ENCODE results near the gene KIR3DL2. TPM values are rescaled to one million over a fixed set of nuclear protein-coding genes. Genes with fewer than 3 reads are reported as not detected.
"Not testable (repeated sequence)": the region's sequence is repeated elsewhere in the genome, so short reads cannot be mapped to it uniquely, and the experiment has no call there.

KIR3DL2 gene
- polyA plus RNA-seq, 6 donors from 2014 or later, result 0.25 to 0.39 TPM; not detected in 4

DNA sequence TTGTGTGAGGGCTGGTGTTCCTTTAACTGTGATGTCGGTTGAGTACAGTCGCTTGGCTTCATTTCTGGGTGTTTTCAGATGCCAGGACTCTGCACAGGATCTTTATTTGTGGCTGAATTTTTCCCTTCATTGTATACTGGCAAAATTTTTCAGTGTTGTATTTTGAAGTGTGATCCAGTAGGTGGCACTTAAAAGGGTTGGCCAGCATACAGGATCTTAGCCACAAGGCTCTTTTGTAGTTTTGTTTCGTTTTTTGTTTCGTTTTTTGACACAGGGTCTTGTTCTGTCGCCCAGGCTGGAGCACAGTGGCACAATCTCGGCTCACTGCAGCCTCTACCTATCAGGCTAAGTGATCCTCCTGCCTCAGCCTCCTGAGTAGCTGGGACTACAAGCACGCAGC, 32.5 kb downstream of the KIR3DL2 start:
- Mint-ChIP-seq H3K4me3 (no peak overlapping the region), H3K4me1 (no peaks in the 10 kb centered on the region), H3K27me3 (peaks cover 20 to 42% (median 31%) of the 10 kb centered on the region in 3 donors), H3K9me3 (peaks cover 0 to 2% (median 0%) of the 10 kb centered on the region in 7 donors), H3K36me3 (no peaks in the 10 kb centered on the region), H3K27ac (no peak overlapping the region)
- DNase-seq (no peak), ATAC-seq (ENCODE audit: low read depth in 2 of 2) (peak in 1 of 2 donors; percentile 28)

DNA sequence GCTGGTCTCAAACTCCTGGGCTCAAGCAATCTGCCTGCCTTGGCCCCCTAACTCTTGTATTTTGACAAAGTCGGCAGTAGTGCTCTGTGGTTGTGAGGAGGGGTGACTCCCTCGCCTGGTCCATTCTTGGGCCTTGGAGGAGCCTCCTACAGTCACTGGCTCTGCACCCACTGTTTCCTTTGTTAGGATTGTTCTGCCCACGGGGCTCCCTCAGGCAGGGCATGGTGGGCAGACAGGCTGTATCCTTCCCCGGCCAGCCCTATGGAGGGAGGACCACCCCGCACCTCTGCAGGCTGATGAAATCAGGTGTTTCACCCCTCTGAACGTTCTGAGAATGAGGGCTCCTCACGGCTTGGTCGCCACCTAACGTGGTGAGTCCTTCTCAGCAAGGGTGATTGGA, 33.0 kb downstream of the KIR3DL2 start:
- H3K4me3 Mint-ChIP-seq, result no peak overlapping the region
- H3K4me1 Mint-ChIP-seq, result no peaks in the 10 kb centered on the region
- DNase-seq (no peak), ATAC-seq (ENCODE audit: low read depth in 2 of 2) (no peak)
- no peaks in the 10 kb centered on the region for H3K36me3 Mint-ChIP-seq
- H3K27ac Mint-ChIP-seq, result no peak overlapping the region
- peaks cover 20 to 39% (median 30%) of the 10 kb centered on the region in 3 donors for H3K27me3 Mint-ChIP-seq
- H3K9me3 Mint-ChIP-seq, result peaks cover 0 to 2% (median 0%) of the 10 kb centered on the region in 7 donors

DNA sequence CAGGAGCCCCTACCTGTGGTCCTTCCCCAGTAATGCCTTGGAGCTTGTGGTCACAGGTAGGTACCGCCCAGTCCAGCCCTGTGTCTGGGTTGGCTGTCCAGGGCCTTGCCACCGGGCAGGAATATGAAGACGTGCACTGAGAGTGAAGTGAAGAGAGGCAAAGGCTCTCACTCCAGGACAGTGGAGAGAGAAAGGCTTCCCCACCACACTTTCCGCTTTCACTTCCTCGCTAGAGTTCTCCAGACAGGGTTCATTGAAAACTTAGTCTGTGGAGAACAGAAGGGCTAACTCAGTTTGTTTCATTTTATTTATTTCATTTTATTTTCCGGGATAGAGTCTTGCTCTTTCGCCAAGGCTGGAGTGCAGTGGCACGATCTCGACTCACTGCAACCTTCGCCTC, 38.0 kb downstream of the KIR3DL2 start:
- no peak for ATAC-seq (ENCODE audit: low read depth in 2 of 2)
- H3K27me3 Mint-ChIP-seq, result peaks cover 0 to 7% (median 5%) of the 10 kb centered on the region in 3 donors
- no peak overlapping the region for H3K4me3 Mint-ChIP-seq
- H3K9me3 Mint-ChIP-seq, result no peaks in the 10 kb centered on the region
- no peaks in the 10 kb centered on the region for H3K36me3 Mint-ChIP-seq
- H3K27ac Mint-ChIP-seq, result no peak overlapping the region
- DNase-seq, result no peak
- H3K4me1 Mint-ChIP-seq, result no peaks in the 10 kb centered on the region

DNA sequence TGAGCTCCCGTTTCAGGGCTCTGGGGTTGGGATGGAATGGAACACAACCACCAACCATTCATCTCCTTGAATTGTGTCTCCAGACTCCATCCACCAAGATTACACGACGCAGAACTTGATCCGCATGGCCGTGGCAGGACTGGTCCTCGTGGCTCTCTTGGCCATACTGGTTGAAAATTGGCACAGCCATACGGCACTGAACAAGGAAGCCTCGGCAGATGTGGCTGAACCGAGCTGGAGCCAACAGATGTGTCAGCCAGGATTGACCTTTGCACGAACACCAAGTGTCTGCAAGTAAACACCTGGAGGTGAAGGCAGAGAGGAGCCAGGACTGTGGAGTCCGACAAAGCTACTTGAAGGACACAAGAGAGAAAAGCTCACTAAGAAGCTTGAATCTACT, 39.3 kb downstream of the KIR3DL2 start:
- no peaks in the 10 kb centered on the region for H3K9me3 Mint-ChIP-seq
- peaks cover 0 to 7% (median 6%) of the 10 kb centered on the region in 3 donors for H3K27me3 Mint-ChIP-seq
- no peaks in the 10 kb centered on the region for H3K4me1 Mint-ChIP-seq
- H3K36me3 Mint-ChIP-seq, result no peaks in the 10 kb centered on the region
- no peak overlapping the region for H3K4me3 Mint-ChIP-seq
- ATAC-seq (ENCODE audit: low read depth in 2 of 2) (no peak), DNase-seq (no peak)
- no peak overlapping the region for H3K27ac Mint-ChIP-seq

DNA sequence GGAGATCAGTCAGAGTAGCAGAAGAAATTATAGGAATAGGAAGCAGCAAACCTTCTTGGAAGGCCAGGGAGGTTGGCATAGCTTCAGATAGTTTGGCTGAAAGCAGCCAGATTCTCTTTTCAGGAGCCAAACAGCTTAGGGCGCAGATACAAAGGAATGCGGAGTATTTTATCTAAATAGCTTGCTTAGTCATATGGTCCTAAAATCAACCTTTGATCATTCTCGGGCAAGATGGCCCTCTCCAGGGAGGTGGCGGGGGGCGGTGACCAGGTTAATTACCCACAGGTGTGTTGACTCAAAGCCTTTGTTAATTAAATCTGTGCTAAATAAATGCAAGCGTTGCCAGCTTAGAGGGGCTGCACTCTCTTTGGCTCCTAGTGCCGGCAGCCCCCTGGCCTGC, 43.2 kb downstream of the KIR3DL2 start:
- ATAC-seq (ENCODE audit: low read depth in 2 of 2) (no peak), DNase-seq (no peak)
- H3K27ac Mint-ChIP-seq, result peak overlapping the region in 1 of 6 donors; percentile 34

DNA sequence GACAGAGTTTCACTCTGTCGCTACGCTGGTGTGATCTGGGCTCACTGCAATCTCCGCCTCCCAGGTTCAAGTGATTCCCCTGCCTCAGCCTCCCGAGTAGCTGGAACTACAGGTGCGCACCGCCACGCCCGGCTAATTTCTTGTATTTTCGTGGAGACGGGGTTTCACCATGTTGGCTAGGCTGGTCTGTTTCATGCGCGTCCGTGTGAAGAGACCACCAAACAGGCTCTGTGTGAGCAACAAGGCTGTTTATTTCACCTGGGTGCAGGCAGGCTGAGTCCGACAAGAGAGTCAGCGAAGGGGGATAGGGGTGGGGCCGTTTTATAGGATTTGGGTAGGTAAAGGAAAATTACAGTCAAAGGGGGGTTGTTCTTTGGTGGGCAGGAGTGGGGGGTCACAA, 43.9 kb downstream of the KIR3DL2 start:
- DNase-seq; H3K36me3 Mint-ChIP-seq; H3K4me1 Mint-ChIP-seq; H3K4me3 Mint-ChIP-seq; H3K9me3 Mint-ChIP-seq; H3K27ac Mint-ChIP-seq; ATAC-seq (ENCODE audit: low read depth in 2 of 2): not testable (repeated sequence)
- peaks cover 13 to 36% (median 35%) of the 10 kb centered on the region in 3 donors for H3K27me3 Mint-ChIP-seq

More for the DNA sequence above, 43.2 kb downstream of the KIR3DL2 start:
- Mint-ChIP-seq H3K9me3 (no peaks in the 10 kb centered on the region), H3K36me3 (no peaks in the 10 kb centered on the region), H3K4me3 (no peak overlapping the region), H3K4me1 (no peaks in the 10 kb centered on the region), H3K27me3 (peaks cover 13 to 29% (median 28%) of the 10 kb centered on the region in 3 donors)

DNA sequence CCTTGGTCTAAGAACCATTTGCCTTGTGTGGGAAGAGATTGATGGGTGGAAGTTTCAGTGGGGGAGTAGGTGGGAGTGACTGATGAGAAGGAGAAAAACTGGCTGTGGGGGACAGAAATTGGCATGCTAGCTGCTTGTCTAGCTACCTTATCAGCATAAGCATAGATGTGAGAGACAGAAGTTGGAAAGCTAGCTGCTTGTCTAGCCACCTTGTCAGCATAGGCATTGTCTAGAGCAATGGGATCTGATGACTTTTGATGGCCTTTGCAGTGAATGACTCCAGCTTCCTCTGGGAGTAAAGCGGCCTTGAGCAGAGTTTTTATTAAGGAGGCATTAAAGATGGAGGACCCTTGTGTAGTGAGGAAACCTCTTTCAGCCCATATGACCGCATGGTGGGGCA, 45.8 kb downstream of the KIR3DL2 start:
- DNase-seq (no peak), ATAC-seq (ENCODE audit: low read depth in 2 of 2) (no peak)
- Mint-ChIP-seq H3K36me3 (no peaks in the 10 kb centered on the region), H3K4me3 (no peak overlapping the region), H3K27me3 (peaks cover 9 to 51% (median 46%) of the 10 kb centered on the region in 3 donors), H3K9me3 (no peaks in the 10 kb centered on the region), H3K27ac (no peak overlapping the region), H3K4me1 (no peaks in the 10 kb centered on the region)

DNA sequence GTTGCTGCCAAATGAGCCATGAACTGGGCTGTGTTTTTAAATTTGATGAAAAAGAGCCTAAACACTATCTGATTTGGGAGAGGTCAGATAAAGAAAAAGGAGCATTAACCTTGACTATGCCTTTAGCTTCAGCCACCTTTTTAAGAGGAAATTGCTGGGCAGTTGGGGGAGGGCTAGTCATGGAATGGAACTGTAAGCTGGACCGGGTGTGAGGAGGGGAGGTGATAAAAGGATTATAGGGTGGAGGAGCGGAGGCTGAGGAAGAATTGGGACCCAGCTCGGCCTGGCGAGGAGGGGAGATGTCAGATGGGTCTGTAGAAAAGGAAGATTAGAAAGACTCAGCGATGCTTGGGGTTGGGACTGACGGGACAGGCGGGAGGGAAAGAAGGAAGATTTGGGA, 48.4 kb downstream of the KIR3DL2 start:
- H3K27me3 Mint-ChIP-seq, result peaks cover 9 to 51% (median 46%) of the 10 kb centered on the region in 3 donors
- not testable (repeated sequence) for ATAC-seq (ENCODE audit: low read depth in 2 of 2); H3K4me1 Mint-ChIP-seq; H3K9me3 Mint-ChIP-seq; DNase-seq; H3K27ac Mint-ChIP-seq; H3K4me3 Mint-ChIP-seq; H3K36me3 Mint-ChIP-seq

DNA sequence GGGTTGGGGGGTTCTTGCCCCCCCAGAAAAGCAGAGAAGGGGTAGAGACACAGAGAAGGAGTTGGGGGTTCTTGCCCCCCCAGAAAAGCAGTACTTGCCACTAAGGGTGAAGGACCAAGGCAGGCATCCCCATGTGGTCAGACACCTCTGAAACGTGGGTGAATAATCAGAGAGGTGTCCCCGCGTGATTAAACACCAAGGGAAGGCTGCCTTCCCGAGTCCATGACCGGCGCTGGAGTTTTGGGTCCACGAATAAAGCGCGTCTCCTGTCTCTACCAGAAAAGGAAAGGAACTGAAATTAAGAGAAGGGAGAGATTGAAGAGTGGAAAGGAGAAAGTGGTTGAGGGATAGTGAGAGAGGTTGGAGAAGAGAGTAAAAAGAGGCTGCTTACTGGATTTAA, 49.4 kb downstream of the KIR3DL2 start:
- not testable (repeated sequence) for H3K9me3 Mint-ChIP-seq; H3K36me3 Mint-ChIP-seq; H3K4me1 Mint-ChIP-seq; DNase-seq; ATAC-seq (ENCODE audit: low read depth in 2 of 2); H3K4me3 Mint-ChIP-seq
- H3K27ac Mint-ChIP-seq, result peak overlapping the region in 1 of 6 donors; percentile 46
- peaks cover 9 to 51% (median 44%) of the 10 kb centered on the region in 3 donors for H3K27me3 Mint-ChIP-seq

DNA sequence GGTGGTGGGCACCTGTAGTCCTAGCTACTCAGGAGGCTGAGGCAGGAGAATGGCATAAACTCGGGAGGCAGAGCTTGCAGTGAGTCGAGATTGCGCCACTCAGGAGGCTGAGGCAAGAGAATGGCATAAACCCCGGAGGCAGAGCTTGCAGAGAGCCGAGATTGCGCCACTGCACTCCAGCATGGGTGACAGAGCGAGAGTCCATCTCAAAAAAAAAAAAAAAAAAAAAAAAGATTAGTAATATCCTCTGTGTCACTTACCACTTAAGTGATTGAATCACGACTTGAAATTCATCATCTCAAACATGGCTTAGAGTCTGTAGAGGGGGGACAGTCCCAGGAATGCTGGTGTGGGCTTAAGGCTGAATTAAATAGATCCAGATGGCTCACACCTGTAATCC, 50.9 kb downstream of the KIR3DL2 start:
- H3K36me3 Mint-ChIP-seq; H3K9me3 Mint-ChIP-seq; H3K4me1 Mint-ChIP-seq; ATAC-seq (ENCODE audit: low read depth in 2 of 2); DNase-seq; H3K4me3 Mint-ChIP-seq; H3K27ac Mint-ChIP-seq: not testable (repeated sequence)
- peaks cover 14 to 45% (median 44%) of the 10 kb centered on the region in 3 donors for H3K27me3 Mint-ChIP-seq

DNA sequence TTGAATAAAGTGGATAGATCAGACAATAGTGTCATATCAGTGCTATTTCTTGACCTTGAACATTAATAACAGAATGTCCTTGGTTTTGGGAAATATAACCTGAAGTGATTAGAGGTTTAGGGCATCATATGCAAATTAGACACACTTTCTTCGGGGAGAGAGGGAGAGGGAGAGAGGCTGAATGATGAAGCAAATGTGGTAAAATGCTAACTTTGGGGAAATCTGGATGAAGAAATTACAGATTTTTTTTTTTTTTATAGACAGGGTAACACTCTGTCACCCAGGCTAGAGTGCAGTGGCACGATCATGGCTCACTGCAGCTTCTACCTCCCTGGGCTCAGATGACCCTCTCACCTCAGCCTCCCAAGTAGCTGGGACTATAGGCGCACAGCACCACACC, 51.8 kb downstream of the KIR3DL2 start:
- Mint-ChIP-seq H3K4me3 (no peak overlapping the region), H3K9me3 (no peaks in the 10 kb centered on the region), H3K27me3 (peaks cover 10 to 42% (median 35%) of the 10 kb centered on the region in 3 donors), H3K4me1 (peaks cover 0 to 5% (median 0%) of the 10 kb centered on the region in 3 donors), H3K36me3 (no peaks in the 10 kb centered on the region), H3K27ac (no peak overlapping the region)
- no peak for DNase-seq
- ATAC-seq (ENCODE audit: low read depth in 2 of 2), result no peak

DNA sequence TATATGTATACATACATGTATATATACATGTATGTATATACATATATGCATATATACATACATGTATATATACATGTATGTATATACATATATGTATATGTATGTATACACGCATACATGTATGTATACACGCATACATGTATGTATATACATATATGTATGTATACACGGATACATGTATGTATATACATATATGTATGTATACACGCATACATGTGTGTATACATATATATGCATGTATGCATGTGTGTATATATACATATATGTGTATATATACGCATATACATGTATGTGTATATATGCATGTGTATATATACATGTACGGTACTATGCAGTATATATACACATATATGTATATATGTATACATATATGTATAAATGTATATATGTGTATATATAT, 53.1 kb downstream of the KIR3DL2 start:
- Mint-ChIP-seq H3K27me3 (peaks cover 10 to 37% (median 23%) of the 10 kb centered on the region in 3 donors), H3K4me1 (peaks cover 0 to 5% (median 0%) of the 10 kb centered on the region in 3 donors), H3K36me3 (no peaks in the 10 kb centered on the region), H3K27ac (no peak overlapping the region), H3K9me3 (no peaks in the 10 kb centered on the region), H3K4me3 (no peak overlapping the region)
- DNase-seq (no peak), ATAC-seq (ENCODE audit: low read depth in 2 of 2) (no peak)

DNA sequence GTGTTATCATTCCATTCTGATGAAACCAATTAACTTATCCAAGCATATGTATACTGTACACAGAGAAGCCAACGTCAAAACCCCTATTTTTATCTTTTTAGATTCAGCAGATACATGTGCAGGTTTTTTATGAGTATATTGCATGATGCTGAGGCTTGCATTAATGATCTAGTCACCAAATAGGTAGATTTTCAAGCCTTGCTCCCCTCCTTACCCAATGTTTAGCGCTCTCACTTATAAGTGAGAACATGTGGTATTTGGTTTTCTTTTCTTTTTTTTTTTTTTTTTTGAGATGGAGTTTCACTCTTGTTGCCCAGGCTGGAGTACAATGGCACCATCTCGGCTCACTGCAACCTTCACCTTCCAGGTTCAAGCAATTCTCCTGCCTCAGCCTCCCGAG, 54.0 kb downstream of the KIR3DL2 start:
- not testable (repeated sequence) for DNase-seq; ATAC-seq (ENCODE audit: low read depth in 2 of 2); H3K9me3 Mint-ChIP-seq; H3K4me1 Mint-ChIP-seq; H3K4me3 Mint-ChIP-seq; H3K27ac Mint-ChIP-seq; H3K36me3 Mint-ChIP-seq
- peaks cover 12 to 29% (median 13%) of the 10 kb centered on the region in 3 donors for H3K27me3 Mint-ChIP-seq

DNA sequence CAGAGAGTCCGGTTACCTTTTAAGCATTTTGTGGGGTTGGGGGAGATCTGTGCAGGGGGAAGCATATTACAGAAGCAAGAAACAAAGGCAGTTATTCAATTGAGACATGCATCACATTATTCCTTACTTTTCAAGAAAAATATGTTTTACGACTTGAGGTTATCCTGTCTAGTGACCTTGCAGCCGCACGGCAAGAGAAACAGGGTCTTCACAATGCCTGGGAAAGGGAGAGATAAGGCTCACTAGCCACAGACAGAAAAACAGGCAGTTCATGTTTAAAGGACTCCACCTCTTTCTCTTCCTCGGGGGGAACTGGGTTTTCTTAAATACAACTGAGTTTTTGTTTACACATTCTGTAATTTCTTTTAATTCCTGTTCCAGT, 55.2 kb downstream of the KIR3DL2 start:
- DNase-seq (no peak), ATAC-seq (ENCODE audit: low read depth in 2 of 2) (no peak)
- peaks cover 0 to 2% (median 0%) of the 10 kb centered on the region in 7 donors for H3K9me3 Mint-ChIP-seq
- H3K27me3 Mint-ChIP-seq, result peaks cover 5 to 20% (median 15%) of the 10 kb centered on the region in 3 donors
- H3K4me1 Mint-ChIP-seq, result peaks cover 0 to 5% (median 0%) of the 10 kb centered on the region in 3 donors
- no peaks in the 10 kb centered on the region for H3K36me3 Mint-ChIP-seq
- H3K4me3 Mint-ChIP-seq, result no peak overlapping the region
- H3K27ac Mint-ChIP-seq, result no peak overlapping the region

Data from naive B cell (primary cell).